ENCODE results near the gene GLTP. TPM values are rescaled to one million over a fixed set of nuclear protein-coding genes. Genes with fewer than 3 reads are reported as not detected.

Gene GLTP
- total RNA-seq, 4 donors from 2014 or later: 18.3 to 34.0 (median 22.4) TPM

DNA sequence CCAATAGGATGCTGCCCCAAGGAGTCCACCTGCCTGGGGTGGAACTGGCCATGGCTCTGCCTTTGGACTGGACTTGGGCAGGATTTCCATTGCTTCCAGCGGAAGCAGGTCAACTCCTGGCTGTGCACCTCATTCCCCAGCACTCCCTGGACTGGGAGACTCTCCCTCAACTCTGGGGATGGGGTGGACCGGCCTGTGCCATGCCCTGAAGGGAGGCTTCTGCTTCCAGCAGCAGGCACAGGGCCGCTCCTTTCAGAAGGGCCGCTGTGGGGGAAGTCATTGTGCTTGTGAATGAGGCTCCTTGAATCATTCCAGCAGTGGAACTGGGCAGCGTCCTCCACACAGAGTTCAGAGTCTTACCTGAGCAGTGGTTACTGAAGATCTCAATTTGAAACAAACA lies 42.7 kb upstream of the GLTP start:
- intact Hi-C loops (cut with DNase I; ENCODE audit: low total_unique reads) (no loop called here), in situ Hi-C loops (cut with MboI; ENCODE audit: low sequenced_read_pairs in 4 of 4) (no loop called here)
- H3K4me3 ChIP-seq: no peak overlapping the region
- no peaks in the 10 kb centered on the region for H3K9me3 ChIP-seq
- no peak overlapping the region for H3K27ac ChIP-seq
- H3K36me3 ChIP-seq: peaks cover 0 to 26% of the 10 kb centered on the region in 2 donors
- ATAC-seq (no peak), DNase-seq (no peak)
- H3K27me3 ChIP-seq: no peaks in the 10 kb centered on the region
- TF ChIP-seq, protein P1, sequence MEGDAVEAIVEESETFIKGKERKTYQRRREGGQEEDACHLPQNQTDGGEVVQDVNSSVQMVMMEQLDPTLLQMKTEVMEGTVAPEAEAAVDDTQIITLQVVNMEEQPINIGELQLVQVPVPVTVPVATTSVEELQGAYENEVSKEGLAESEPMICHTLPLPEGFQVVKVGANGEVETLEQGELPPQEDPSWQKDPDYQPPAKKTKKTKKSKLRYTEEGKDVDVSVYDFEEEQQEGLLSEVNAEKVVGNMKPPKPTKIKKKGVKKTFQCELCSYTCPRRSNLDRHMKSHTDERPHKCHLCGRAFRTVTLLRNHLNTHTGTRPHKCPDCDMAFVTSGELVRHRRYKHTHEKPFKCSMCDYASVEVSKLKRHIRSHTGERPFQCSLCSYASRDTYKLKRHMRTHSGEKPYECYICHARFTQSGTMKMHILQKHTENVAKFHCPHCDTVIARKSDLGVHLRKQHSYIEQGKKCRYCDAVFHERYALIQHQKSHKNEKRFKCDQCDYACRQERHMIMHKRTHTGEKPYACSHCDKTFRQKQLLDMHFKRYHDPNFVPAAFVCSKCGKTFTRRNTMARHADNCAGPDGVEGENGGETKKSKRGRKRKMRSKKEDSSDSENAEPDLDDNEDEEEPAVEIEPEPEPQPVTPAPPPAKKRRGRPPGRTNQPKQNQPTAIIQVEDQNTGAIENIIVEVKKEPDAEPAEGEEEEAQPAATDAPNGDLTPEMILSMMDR (IDR thresholded peaks at IDR 0.05 in 4 of 5, conservative IDR thresholded peaks at IDR 0.05 in 1 of 5): no peak
- no peak for TF ChIP-seq POLR2A (IDR thresholded peaks at IDR 0.05)
- H3K4me1 ChIP-seq: peaks cover 6% of the 10 kb centered on the region in 2 donors

DNA sequence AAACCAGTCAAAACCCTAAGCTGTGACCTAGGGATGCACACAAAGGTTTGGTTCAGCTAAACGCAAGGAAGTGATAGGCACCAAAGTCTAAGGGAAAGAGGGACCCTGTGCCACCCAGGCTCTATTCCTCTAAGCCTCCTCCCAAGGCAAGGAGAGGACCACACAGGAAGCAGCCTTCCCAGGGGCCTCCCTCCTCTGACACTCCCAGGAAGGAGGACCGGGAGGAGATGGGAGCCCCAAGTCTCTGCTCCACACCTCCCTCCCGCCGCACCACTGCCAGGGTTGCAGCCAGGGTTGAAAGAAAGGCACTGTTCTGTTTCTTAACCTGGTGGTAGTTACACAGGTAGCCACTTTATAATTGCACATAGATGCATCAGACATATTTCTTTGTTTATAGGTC lies 41.6 kb upstream of the GLTP start:
- Histone ChIP-seq H3K27me3 (no peaks in the 10 kb centered on the region), H3K27ac (no peak overlapping the region), H3K4me1 (no peaks in the 10 kb centered on the region), H3K36me3 (peaks cover 0 to 35% of the 10 kb centered on the region in 2 donors), H3K4me3 (no peak overlapping the region), H3K9me3 (no peaks in the 10 kb centered on the region)
- TF ChIP-seq POLR2A (IDR thresholded peaks at IDR 0.05): no peak
- TF ChIP-seq, protein P1 (IDR thresholded peaks at IDR 0.05 in 4 of 5, conservative IDR thresholded peaks at IDR 0.05 in 1 of 5): no peak
- in situ Hi-C loops (cut with MboI; ENCODE audit: low sequenced_read_pairs in 4 of 4) (no loop called here), intact Hi-C loops (cut with DNase I; ENCODE audit: low total_unique reads) (no loop called here)
- DNase-seq: no peak
- ATAC-seq: no peak

DNA sequence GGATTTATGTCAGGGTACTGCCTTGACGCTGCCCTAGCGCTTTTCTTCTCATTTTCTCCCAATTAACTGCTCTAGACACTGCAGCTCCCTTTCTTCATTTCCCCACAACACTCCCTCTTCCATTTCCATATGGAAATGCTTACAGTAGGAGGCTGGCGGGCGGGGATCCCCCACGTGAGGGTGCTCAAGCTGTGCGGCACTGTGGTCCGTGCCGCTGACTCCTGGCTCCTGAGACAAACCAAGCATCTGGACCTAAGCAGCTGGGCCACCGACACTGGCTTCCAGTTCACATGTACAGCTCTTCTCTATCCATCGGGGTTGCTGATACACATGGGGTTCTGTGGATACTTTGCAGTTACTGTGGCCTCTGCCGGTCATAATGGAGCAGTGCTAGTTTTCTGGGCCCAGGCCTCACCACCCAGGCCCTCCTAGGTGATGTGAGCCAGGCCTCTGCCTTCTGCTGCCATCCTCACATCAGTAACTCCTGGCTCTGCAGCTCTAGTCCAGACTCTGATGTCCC lies 40.0 kb upstream of the GLTP start:
- DNase-seq (no peak), ATAC-seq (no peak)
- Histone ChIP-seq H3K36me3 (peaks cover 0 to 46% of the 10 kb centered on the region in 2 donors), H3K4me1 (no peaks in the 10 kb centered on the region), H3K9me3 (no peaks in the 10 kb centered on the region), H3K4me3 (no peak overlapping the region), H3K27ac (no peak overlapping the region), H3K27me3 (no peaks in the 10 kb centered on the region)
- TF ChIP-seq POLR2A (IDR thresholded peaks at IDR 0.05): no peak
- TF ChIP-seq, protein P1 (IDR thresholded peaks at IDR 0.05 in 4 of 5, conservative IDR thresholded peaks at IDR 0.05 in 1 of 5): no peak
- intact Hi-C loops (cut with DNase I; ENCODE audit: low total_unique reads) (no loop called here), in situ Hi-C loops (cut with MboI; ENCODE audit: low sequenced_read_pairs in 4 of 4) (no loop called here)

DNA sequence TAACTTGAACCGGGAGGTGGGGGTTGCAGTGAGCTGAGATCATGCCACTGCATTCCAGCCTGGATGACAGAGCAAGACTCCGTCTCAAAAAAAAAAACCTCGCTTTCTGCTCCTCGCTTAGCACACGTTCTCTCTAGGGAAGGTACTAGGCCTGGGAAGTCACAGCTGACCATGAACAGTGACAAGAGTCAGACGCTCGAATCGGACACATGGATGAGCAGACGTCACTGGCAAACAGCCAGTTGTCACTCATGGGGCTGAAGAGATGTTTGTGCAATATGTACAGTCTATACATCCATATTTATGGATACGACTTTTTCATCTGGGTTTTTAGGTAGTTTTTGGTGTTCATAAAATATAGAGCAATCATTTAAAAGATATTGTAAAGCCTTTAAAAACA lies 39.1 kb upstream of the GLTP start:
- H3K27ac ChIP-seq: no peak overlapping the region
- DNase-seq: no peak
- no peak overlapping the region for H3K4me3 ChIP-seq
- ATAC-seq: no peak
- H3K36me3 ChIP-seq: peaks cover 0 to 54% of the 10 kb centered on the region in 2 donors
- H3K27me3 ChIP-seq: no peaks in the 10 kb centered on the region
- TF ChIP-seq, protein P1 (IDR thresholded peaks at IDR 0.05 in 4 of 5, conservative IDR thresholded peaks at IDR 0.05 in 1 of 5): no peak
- no peak for TF ChIP-seq POLR2A (IDR thresholded peaks at IDR 0.05)
- H3K9me3 ChIP-seq: no peaks in the 10 kb centered on the region
- H3K4me1 ChIP-seq: no peaks in the 10 kb centered on the region
- intact Hi-C loops (cut with DNase I; ENCODE audit: low total_unique reads) (no loop called here), in situ Hi-C loops (cut with MboI; ENCODE audit: low sequenced_read_pairs in 4 of 4) (no loop called here)

DNA sequence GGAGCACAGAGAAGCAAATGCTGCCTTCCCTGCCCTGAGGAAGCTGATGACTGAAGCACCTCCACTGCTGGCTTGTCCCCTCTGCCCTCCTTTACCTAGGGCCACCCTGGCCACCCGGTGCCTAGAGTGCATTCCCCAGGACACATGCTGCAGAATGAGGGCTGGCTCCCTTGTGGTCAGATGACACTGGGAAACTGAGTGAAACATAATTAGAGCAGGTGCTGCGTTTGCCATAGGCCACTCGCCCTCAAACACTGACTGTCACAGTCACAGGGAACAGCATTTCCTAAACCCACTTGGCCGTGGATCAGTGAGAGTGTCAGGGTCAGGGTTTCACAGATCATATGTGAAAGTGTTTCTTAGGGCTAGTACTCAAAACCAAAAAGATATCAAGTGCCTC lies 35.7 kb upstream of the GLTP start:
- intact Hi-C loops (cut with DNase I; ENCODE audit: low total_unique reads) (no loop called here), in situ Hi-C loops (cut with MboI; ENCODE audit: low sequenced_read_pairs in 4 of 4) (no loop called here)
- H3K4me1 ChIP-seq: no peaks in the 10 kb centered on the region
- peaks cover 0 to 89% of the 10 kb centered on the region in 2 donors for H3K36me3 ChIP-seq
- H3K27me3 ChIP-seq: no peaks in the 10 kb centered on the region
- no peaks in the 10 kb centered on the region for H3K9me3 ChIP-seq
- TF ChIP-seq, protein P1 (IDR thresholded peaks at IDR 0.05 in 4 of 5, conservative IDR thresholded peaks at IDR 0.05 in 1 of 5): no peak
- ATAC-seq (no peak), DNase-seq (no peak)
- no peak overlapping the region for H3K4me3 ChIP-seq
- no peak overlapping the region for H3K27ac ChIP-seq
